ENCODE measurements around the gene ZSCAN16.

- TF ChIP-seq CTCF (conservative IDR thresholded peaks at IDR 0.05; ENCODE audit: low read length) (no peak), EZH2phosphoT487 (IDR thresholded peaks at IDR 0.05; ENCODE audit: borderline replicate concordance, low read depth, low read length) (no peak)
Observed at GRCh38 chr6:28089054-28089453, 35.4 kb upstream of the ZSCAN16 start.

Measured in OCI-LY7 (cell line).